Suprapubic skin (tissue), 4 donors: ENCODE data around the gene CIAO2B. TPM values are rescaled to one million over a fixed set of nuclear protein-coding genes. Genes with fewer than 3 reads are reported as not detected.

Experiments used
- DNase-seq, 2 donors: peaks; one replicate each; pipeline ENCODE4 v3.0.0-alpha.2; 2019; ENCODE audit warnings: low spot score in 2 of 2
- H3K27ac ChIP-seq: fragments of 200-600 bp; sonication (generic); one replicate; pipeline ENCODE4 v1.5.1; 2019
- H3K27me3 ChIP-seq: fragments of 200-600 bp; sonication (generic); one replicate; pipeline ENCODE4 v1.5.1; 2019
- H3K36me3 ChIP-seq: fragments of 200-600 bp; sonication (generic); one replicate; pipeline ENCODE4 v1.5.1; 2019
- H3K4me1 ChIP-seq: fragments of 200-600 bp; sonication (generic); one replicate; pipeline ENCODE4 v1.5.1; 2019
- H3K4me3 ChIP-seq: fragments of 200-600 bp; sonication (generic); one replicate; pipeline ENCODE4 v1.5.1; 2019; ENCODE audit warnings: mild to moderate bottlenecking
- H3K9me3 ChIP-seq: fragments of 200-600 bp; sonication (generic); one replicate; pipeline ENCODE4 v1.5.1; 2019
- CTCF ChIP-seq, 2 donors: fragments of 200-600 bp in 1 of 2; fragments of 450-650 bp in 1 of 2; sonication (generic) in 1 of 2; IDR thresholded peaks; one replicate each; pipeline ENCODE4 v1.5.1; 2016 to 2019; ENCODE audit warnings: antibody characterized with exemption in 2 of 2, mild to moderate bottlenecking in 1 of 2, moderate library complexity in 1 of 2
- EP300 ChIP-seq: sonication (generic); formaldehyde crosslinking; IDR thresholded peaks from one replicate; pipeline ENCODE4 v1.6.1; 2017; ENCODE audit warnings: antibody characterized with exemption
- POLR2A ChIP-seq, 2 donors: fragments of 450-650 bp; IDR thresholded peaks; one replicate each; pipeline ENCODE4 v1.6.1; 2017; ENCODE audit warnings: antibody characterized with exemption in 2 of 2, mild to moderate bottlenecking in 2 of 2, moderate library complexity in 2 of 2
- POLR2AphosphoS5 ChIP-seq, 3 donors: sonication (generic); formaldehyde crosslinking; IDR thresholded peaks; one replicate each; pipeline ENCODE4 v1.6.1; 2017; ENCODE audit warnings: antibody characterized with exemption in 3 of 3
- WGBS: methylation state at CpG from one replicate; pipeline ENCODE4 v1.1.5; 2018; 5-methylcytosine and 5-hydroxymethylcytosine counted together
- total RNA-seq, 4 donors: library from RNA; depleted of rRNA; stranded (reverse); fragments of >200 nt; gene quantifications; one replicate each; pipeline ENCODE4 v1.1.0, GENCODE V29; 2016

CIAO2B gene
- total RNA-seq, 4 donors from 2014 or later: 34.4 to 69.0 (median 45.0) TPM

- 94% methylated on average over 5 of the region's 5 CpGs for WGBS
- peaks cover under 1% of the 10 kb centered on the region for H3K27me3 ChIP-seq
- no peak overlapping the region for H3K4me3 ChIP-seq
- H3K36me3 ChIP-seq: peaks cover 50% of the 10 kb centered on the region
- no peak for DNase-seq
- peaks cover 19% of the 10 kb centered on the region for H3K4me1 ChIP-seq
- no peak overlapping the region for H3K27ac ChIP-seq
- TF ChIP-seq POLR2A (IDR thresholded peaks at IDR 0.05) (no peak), CTCF (IDR thresholded peaks at IDR 0.05) (no peak), EP300 (no peak)
- H3K9me3 ChIP-seq: no peaks in the 10 kb centered on the region
These were observed 9.8 kb upstream of the CIAO2B start for GRCh38 chr16:66944054-66944441.

GRCh38 chr16:66943426-66944053 is 9.3 kb upstream of the CIAO2B start:
- TF ChIP-seq POLR2A (IDR thresholded peaks at IDR 0.05) (no peak), POLR2AphosphoS5 (IDR thresholded peaks at IDR 0.05) (no peak), CTCF (IDR thresholded peaks at IDR 0.05) (no peak), EP300 (no peak)
- Histone ChIP-seq H3K36me3 (peaks cover 55% of the 10 kb centered on the region), H3K9me3 (no peaks in the 10 kb centered on the region), H3K27me3 (no peaks in the 10 kb centered on the region), H3K4me1 (peaks cover 14% of the 10 kb centered on the region), H3K4me3 (no peak overlapping the region), H3K27ac (no peak overlapping the region)
- WGBS: 100% methylated on average over 4 of the region's 15 CpGs
- no peak for DNase-seq

- no peak overlapping the region for H3K4me3 ChIP-seq
- H3K9me3 ChIP-seq: no peaks in the 10 kb centered on the region
- peaks cover 8% of the 10 kb centered on the region for H3K4me1 ChIP-seq
- DNase-seq: no peak
- TF ChIP-seq EP300 (no peak), POLR2A (IDR thresholded peaks at IDR 0.05) (no peak), CTCF (IDR thresholded peaks at IDR 0.05) (no peak), POLR2AphosphoS5 (IDR thresholded peaks at IDR 0.05) (no peak)
- H3K27me3 ChIP-seq: no peaks in the 10 kb centered on the region
- 74% methylated on average over 5 of the region's 5 CpGs for WGBS
- no peak overlapping the region for H3K27ac ChIP-seq
- H3K36me3 ChIP-seq: peaks cover 55% of the 10 kb centered on the region
These were observed 8.8 kb upstream of the CIAO2B start for GRCh38 chr16:66942981-66943380.

GRCh38 chr16:66940236-66940635 is 6.0 kb upstream of the CIAO2B start:
- no peak for DNase-seq
- no peak for TF ChIP-seq POLR2A (IDR thresholded peaks at IDR 0.05)
- no peak for TF ChIP-seq EP300
- TF ChIP-seq CTCF (IDR thresholded peaks at IDR 0.05): no peak
- TF ChIP-seq POLR2AphosphoS5 (IDR thresholded peaks at IDR 0.05): no peak
- H3K4me3 ChIP-seq: no peak overlapping the region
- 75% methylated on average over 2 of the region's 16 CpGs for WGBS
- H3K27ac ChIP-seq: no peak overlapping the region
- peaks cover 15% of the 10 kb centered on the region for H3K4me1 ChIP-seq
- peaks cover 55% of the 10 kb centered on the region for H3K36me3 ChIP-seq
- no peaks in the 10 kb centered on the region for H3K27me3 ChIP-seq
- H3K9me3 ChIP-seq: no peaks in the 10 kb centered on the region

GRCh38 chr16:66939366-66939765 is 5.2 kb upstream of the CIAO2B start:
- Histone ChIP-seq H3K4me1 (peaks cover 18% of the 10 kb centered on the region), H3K36me3 (peaks cover 55% of the 10 kb centered on the region), H3K4me3 (no peak overlapping the region), H3K27ac (no peak overlapping the region), H3K27me3 (no peaks in the 10 kb centered on the region), H3K9me3 (no peaks in the 10 kb centered on the region)
- TF ChIP-seq CTCF (IDR thresholded peaks at IDR 0.05) (no peak), POLR2A (IDR thresholded peaks at IDR 0.05) (no peak), EP300 (no peak), POLR2AphosphoS5 (IDR thresholded peaks at IDR 0.05) (no peak)
- no peak for DNase-seq
